22Rv1 (cell line): ENCODE measurements around the gene TRIM63.
"Not testable (repeated sequence)": the region's sequence is repeated elsewhere in the genome, so short reads cannot be mapped to it uniquely, and the experiment has no call there.

Experiments used
- H3K27ac ChIP-seq: fragments of 450-650 bp; 2 replicates; pipeline ENCODE4 v1.5.1; 2017
- ZFX ChIP-seq: fragments of 450-650 bp; IDR thresholded peaks from 2 replicates; pipeline ENCODE4 v1.6.1; 2017; ENCODE audit warnings: antibody characterized with exemption, borderline replicate concordance
- TF ChIP-seq, protein P1 (sequence below): fragments of 450-650 bp; IDR thresholded peaks from 2 replicates; pipeline ENCODE4 v1.5.1; 2017; ENCODE audit warnings: mild to moderate bottlenecking

The TRIM63 gene

GRCh38 chr1:26105226-26105548 is 37.8 kb upstream of the TRIM63 start:
- TF ChIP-seq, protein P1, sequence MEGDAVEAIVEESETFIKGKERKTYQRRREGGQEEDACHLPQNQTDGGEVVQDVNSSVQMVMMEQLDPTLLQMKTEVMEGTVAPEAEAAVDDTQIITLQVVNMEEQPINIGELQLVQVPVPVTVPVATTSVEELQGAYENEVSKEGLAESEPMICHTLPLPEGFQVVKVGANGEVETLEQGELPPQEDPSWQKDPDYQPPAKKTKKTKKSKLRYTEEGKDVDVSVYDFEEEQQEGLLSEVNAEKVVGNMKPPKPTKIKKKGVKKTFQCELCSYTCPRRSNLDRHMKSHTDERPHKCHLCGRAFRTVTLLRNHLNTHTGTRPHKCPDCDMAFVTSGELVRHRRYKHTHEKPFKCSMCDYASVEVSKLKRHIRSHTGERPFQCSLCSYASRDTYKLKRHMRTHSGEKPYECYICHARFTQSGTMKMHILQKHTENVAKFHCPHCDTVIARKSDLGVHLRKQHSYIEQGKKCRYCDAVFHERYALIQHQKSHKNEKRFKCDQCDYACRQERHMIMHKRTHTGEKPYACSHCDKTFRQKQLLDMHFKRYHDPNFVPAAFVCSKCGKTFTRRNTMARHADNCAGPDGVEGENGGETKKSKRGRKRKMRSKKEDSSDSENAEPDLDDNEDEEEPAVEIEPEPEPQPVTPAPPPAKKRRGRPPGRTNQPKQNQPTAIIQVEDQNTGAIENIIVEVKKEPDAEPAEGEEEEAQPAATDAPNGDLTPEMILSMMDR: peak; percentile 72
- not testable (repeated sequence) for H3K27ac ChIP-seq

DNA sequence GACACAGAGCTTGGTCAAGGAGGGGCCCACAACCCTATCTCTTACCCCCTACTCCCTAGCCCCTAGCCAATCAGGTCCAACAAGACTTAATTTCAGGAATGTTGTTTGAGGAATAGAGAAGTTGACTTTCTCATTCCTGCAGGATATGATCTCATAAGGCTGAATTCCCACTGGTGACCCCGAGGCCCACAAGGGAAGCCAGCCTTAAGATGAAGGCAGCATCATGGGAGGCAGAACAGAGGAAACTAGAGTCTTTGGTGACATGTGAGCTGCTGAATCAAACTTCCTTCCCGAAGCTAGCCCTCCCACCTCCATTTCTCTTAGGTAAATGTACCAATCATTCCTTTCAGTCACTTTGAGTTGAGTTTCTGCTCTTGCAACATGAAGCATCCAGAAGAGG is 35.1 kb upstream of the TRIM63 start:
- H3K27ac ChIP-seq: no peak overlapping the region
- TF ChIP-seq ZFX: no peak
- TF ChIP-seq, protein P1: no peak

DNA sequence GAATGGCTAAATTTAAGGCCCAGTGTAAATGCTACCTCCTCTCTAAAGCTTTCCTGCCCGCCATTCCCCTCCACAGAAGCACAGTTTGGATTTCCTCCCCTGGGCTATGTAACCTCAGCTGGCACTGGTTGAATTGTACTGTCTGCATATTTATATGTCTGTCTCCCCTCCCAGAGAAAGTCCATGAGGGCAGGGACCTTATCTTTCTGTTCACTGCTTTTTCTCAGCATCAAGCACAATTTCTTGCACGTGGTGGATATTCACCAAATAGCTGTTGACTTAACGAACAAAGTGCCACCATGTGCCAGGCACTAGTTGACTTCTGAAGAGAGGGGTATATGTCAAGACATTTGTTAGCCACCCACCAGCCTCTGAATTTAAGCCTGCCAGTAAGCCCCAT is 34.7 kb upstream of the TRIM63 start:
- TF ChIP-seq ZFX: no peak
- TF ChIP-seq, protein P1: no peak
- no peak overlapping the region for H3K27ac ChIP-seq

DNA sequence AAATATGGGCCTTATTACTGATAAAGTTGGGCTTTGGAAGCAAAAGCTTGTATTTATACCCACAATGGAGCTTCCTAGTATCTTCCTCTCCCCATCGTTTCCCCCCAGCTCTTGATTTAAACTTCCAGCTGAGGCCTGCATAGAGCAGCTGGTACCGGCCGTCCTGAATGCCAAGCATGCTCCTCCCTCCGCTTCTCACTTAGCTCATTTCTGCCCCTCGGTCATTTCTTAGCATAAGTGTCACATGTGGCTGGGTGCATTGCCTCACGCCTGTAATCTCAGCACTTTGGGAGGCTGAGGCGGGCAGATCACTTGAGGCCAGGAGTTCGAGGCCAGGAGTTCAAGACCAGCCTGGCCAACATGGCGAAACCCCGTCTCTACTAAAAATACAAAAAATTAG is 32.8 kb upstream of the TRIM63 start:
- H3K27ac ChIP-seq: not testable (repeated sequence)

DNA sequence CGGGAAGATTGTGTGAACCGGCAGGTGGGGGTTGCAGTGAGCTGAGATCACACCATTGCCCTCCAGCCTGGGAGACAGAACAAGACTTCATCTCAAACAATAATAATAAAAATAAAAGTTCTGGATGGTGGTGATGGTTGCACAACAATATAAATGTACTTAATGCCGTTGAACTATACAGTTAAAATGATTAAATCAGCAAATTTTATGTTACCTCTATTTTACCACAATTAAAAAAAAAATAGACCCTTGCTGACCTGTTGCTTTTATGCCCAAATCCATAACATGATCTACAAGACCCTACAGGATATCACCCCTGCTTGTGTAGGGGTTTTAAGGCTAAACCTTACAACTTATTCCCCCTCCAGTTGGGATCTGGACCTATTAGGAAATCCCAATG is 32.4 kb upstream of the TRIM63 start:
- no peak overlapping the region for H3K27ac ChIP-seq
- TF ChIP-seq, protein P1: no peak
- TF ChIP-seq ZFX: no peak

GRCh38 chr1:26098602-26099001 is 31.2 kb upstream of the TRIM63 start:
- H3K27ac ChIP-seq: no peak overlapping the region
- no peak for TF ChIP-seq ZFX
- TF ChIP-seq, protein P1: no peak

DNA sequence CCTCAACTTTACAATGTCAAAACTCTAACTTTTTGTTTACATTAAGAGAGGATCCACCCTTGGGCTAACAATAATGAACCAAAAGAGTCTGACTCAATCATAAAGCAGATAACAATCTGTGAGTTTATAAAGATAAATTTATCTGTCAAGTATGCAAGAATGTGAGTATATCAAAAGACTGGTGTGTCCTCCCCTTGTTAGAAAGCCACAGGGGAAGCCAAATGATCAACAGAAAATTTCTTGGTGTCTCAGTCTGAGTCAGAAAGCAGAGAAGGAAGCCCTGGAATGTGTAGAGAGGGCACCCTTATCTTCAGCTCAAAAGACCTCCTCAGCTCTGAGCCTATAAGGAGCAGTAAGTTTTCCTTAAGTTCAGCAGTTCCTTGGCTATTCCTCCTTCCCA is 30.3 kb upstream of the TRIM63 start:
- TF ChIP-seq ZFX: no peak
- TF ChIP-seq, protein P1: no peak
- no peak overlapping the region for H3K27ac ChIP-seq

DNA sequence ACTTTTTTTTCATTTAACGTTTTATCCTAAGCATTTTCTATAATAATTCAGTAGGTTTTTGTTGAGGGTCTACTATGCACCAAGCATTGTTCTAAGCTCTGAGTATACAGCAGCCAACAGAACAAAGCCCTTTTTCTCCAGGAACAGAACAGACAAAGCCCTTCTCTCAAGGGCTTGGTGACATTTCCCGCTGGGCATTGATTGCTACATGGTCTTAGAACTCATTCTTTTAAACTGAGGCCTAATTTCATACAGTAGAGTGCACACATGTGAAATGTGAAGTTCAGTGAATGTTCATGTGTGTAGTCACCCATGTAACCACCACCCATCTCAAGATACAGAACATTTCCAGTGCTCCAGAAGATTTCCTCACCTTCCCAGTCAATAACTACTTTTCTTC is 29.0 kb upstream of the TRIM63 start:
- H3K27ac ChIP-seq: no peak overlapping the region
- TF ChIP-seq, protein P1: no peak
- TF ChIP-seq ZFX: no peak
